Dermis microvascular lymphatic vessel endothelial cell (primary cell): ENCODE data around the gene GJB6. TPM values are rescaled to one million over a fixed set of nuclear protein-coding genes. Genes with fewer than 3 reads are reported as not detected.

Source experiments
- DNase-seq, 2 donors: peaks; one replicate each; pipeline versions ENCODE4 v3.0.0 to v3.0.0-alpha.2; 2010; ENCODE audit warnings: low read depth in 2 of 2
- total RNA-seq: library from RNA; depleted of rRNA; stranded (reverse); fragments of >200 nt; gene quantifications from 2 replicates; pipeline ENCODE4 v1.2.1, GENCODE V29; 2014

The GJB6 gene
- total RNA-seq, 1 donor from 2014 or later = not detected

- no peak for DNase-seq
These were observed 43.2 kb downstream of the GJB6 start for GRCh38 chr13:20188667-20189553.

- DNase-seq = no peak
These were observed 45.3 kb downstream of the GJB6 start for GRCh38 chr13:20186771-20187170.

GRCh38 chr13:20185366-20186056, 46.6 kb downstream of the GJB6 start:
- DNase-seq = no peak

GRCh38 chr13:20182231-20182846, 49.8 kb downstream of the GJB6 start:
- DNase-seq = peak; percentile 61 to 79

GRCh38 chr13:20181188-20181587, 50.9 kb downstream of the GJB6 start:
- no peak for DNase-seq

GRCh38 chr13:20178156-20178555, 54.0 kb downstream of the GJB6 start:
- DNase-seq = no peak

- DNase-seq = no peak
These were observed 54.9 kb downstream of the GJB6 start for GRCh38 chr13:20177049-20177831.

GRCh38 chr13:20175907-20176652, 56.0 kb downstream of the GJB6 start:
- DNase-seq = no peak

GRCh38 chr13:20175406-20175794, 56.7 kb downstream of the GJB6 start:
- DNase-seq = no peak

GRCh38 chr13:20174656-20175405, 57.3 kb downstream of the GJB6 start:
- peak in 1 of 2 donors; percentile 80 for DNase-seq

- no peak for DNase-seq
These were observed 58.9 kb downstream of the GJB6 start for GRCh38 chr13:20173116-20173746.

Other genes with a start within 250 kb of the GJB6 start
- gene GJA3, start 71.3 kb downstream of the GJB6 start, total RNA-seq = under 0.01 TPM in 2 replicates
- gene GJB2, start 39.4 kb downstream of the GJB6 start, total RNA-seq = not detected in 2 replicates